GM18526 (cell line): Measurements from ENCODE around the gene LARP1.

Experiments
- POLR2A ChIP-seq: IDR thresholded peaks from 3 replicates; pipeline ENCODE4 v1.6.1; 2011; ENCODE audit not compliant: insufficient read length; ENCODE audit errors: extremely low read depth

Gene LARP1

DNA sequence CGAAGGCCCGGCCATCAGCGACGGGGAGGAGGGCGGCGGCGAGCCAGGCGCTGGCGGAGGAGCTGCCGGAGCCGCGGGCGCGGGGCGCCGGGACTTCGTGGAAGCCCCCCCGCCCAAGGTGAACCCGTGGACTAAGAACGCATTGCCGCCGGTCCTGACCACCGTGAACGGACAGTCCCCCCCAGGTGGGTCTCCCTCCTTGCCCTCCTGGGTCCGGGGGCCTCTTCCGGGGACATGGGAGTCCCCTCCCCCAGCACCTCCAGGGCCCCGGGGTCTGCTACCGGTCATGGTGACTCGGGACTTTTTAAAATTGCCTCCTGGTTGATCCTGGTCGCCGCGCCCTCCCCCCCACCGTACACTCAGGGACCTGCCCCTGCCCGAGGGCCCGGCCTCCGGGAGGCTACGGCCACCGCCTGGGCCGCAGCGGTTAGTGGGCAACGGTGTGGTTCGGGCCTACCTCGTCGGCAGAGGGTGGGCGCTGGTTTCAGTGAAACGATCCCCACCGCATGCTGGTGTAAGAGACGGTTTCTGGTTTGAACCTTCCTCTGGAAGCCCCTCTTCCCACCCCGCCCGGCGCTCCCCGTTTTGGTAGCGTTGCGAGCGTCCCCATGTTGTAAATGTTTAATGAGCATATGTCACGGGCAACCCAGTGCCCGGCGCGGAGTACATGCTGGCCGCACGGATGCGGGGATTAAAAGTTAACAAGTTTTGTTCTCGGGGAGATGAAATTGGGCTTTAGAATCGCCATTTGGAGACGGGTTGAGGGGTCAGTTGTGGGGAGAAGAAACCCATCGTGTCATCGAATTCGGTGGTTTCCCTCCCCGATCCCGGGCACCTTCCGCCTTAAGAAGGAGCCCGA, 1.1 kb downstream of the LARP1 start:
- no peak for TF ChIP-seq POLR2A

DNA sequence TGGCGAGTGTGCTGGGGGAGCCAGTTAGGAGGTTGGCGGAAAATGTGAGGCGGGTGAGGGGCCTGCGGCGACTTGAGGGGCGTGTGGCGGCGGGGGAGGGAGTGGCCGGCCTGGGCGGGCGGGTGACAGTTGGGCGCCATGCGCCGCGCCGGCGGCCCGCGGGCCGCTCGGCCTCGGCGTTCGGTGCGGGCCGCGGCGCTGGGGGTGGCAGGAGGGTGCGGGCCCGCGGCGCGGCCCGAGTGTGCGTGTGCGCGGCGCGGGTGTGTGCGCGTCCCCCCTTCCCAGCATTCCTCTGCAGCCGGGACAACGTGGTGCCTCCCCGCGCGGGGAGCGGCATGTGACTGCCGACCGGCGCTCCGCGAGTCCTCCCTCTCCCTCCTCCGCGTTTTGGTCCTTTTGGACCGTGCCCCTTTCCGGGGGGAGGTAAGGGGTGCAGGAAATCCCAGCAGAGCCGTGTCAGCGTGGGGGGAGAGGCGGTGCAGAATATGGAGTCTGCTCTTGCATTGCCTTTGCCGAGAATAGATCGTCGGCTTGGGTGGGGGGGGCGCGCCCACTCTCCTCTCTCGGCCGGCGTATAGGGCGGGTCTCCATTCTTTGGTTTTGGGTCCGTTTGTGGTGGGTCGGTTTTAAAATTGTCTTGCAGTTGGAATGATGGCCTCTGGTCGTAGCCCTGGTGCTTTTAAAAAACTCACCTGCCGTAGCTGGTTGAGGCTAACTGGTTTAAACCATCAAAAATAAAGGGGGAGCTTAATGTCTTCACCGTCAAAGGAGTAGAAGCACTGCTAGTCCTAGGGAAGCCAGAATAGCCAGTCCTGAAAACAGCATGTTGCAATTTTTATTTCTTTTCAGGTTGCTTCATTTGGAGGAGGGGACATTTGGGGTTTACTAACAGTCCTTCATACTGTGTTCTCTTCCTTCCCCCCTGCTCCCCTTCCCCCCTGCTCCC, 2.0 kb downstream of the LARP1 start:
- peak; percentile 27 for TF ChIP-seq POLR2A

DNA sequence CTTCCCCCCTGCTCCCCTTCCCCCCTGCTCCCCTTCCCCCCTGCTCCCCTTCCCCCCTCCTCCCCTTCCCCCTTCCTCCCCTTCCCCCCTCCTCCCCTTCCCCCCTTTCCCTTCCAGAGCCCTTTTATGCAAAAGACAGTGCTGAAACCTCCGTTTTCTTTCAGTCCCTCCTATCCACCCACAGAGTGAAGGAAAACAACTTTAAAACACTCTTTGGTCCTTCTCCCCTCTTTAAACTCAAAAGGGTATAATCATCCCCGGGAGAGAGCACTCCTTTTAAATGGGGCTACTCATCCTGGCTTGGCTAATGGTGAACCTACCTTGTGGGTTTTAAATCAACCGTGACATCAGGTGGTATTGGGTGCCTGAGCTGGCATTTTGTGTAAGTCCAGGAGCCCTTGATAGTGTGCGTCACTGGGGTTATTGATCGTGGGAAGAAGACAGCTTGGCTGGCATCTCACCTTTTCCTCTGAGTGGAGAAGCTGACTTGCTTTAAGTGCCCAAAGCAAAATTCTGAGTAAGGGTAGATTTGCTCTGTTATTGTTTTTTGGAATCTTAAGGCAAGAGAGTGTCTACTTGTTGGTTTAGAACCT, 2.7 kb downstream of the LARP1 start:
- TF ChIP-seq POLR2A: no peak

DNA sequence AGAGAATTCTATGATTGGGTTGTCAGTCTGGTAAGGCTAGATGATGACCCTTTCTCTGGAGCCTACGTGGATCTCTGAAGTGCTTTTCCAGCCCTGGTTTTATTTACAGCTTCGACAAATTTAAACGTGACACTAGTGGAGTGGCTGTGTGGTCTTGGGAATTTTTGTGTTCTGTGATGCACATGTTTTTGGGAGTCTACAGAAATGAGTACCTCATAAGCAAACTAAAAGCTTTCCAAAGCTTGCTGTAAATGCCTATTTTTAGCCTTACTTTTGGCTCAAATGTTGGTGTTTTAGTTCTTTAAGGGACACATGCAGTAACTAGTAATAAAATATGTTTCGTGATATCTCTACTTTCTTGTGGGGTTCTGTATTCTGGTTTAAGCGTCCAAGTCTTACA, 3.3 kb downstream of the LARP1 start:
- no peak for TF ChIP-seq POLR2A

DNA sequence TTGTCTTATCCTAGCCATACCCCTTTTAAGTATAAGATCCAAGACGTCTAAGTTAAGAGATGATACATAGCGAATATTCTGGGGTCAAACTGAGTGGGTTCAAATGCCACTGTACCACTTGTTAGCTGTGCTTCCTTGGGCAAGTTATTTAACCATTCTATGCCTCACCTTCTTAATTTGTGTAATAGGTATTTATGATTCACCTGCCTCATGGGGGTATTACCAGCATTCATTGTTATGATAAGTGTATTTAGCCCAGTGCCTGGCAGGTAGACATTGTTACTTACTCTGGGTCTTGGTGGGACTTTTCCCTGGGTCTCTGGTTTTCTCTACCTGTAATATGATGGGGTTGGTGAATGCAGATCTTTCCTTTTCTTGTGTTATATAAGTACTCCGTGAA, 3.8 kb downstream of the LARP1 start:
- TF ChIP-seq POLR2A: no peak

DNA sequence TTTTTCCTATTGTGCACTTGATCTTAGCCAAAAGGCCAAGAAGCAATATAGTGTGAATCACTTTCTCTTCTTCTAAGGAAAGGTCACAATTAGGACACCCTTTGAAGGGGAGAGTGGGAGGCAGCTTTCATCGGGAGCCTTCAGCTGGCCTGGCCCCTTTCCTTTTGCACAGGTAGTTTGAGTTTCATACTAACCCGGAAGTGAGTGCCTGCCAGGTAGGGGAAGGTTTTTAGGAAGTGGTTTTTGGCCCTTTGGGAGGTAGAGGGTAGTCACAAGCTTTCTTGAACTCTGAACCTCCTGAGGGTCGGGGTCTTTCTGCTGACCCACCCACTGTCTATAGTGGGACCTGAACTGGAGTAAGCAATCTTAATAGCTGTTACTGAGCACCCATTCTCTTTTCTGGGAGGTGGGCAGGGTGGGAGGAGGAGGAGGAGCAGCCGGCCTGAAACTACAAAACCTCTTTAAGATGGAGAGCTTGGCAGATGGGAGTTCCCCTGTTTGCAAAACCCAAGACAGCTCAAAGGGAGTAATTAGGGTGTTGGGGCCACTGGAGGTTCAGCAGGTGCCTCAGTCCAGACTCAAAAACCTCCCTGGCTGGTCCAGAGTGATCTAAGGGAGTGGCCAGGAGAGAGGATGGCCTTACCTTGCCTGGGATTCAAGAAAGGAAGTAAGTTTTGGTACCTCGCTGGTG, 6.0 kb downstream of the LARP1 start:
- no peak for TF ChIP-seq POLR2A

DNA sequence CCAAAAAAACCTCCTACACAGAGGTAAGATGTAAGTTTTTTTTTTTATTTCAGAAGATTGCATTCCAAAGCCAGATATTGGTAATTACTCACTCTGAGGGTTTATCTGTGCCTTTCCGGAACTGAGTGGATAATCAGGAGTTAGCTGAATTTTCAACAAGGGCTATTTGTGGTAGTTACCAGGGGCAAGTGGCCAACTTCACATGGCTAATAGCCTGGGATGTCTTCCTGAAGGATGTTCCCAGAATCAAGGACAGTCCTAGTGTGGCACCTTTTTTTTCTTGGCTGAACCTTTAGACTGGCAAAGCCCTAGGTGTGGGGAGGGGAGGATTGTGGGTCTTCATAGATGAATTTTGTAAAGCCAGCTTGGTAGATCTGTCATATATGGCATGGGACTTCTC, 7.1 kb downstream of the LARP1 start:
- no peak for TF ChIP-seq POLR2A

DNA sequence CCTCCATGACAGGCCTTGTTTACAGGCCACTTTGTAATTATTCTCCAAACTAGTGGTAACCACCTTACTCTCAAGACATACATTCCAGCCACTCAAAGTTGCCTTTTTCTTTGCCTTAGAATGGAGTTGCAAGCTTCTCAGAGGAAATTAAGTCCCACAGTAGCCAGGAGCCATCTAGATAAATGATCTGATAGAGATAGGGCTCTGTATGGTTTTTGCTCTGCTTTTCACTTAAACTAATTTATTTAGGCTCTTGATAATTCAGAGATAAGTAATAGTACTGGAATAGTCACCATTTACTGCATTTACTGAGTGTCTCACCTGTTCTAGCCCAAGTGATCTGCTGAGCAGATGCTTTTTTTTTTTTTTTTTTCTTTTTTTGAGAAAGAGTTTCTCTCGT, 7.5 kb downstream of the LARP1 start:
- TF ChIP-seq POLR2A: no peak

DNA sequence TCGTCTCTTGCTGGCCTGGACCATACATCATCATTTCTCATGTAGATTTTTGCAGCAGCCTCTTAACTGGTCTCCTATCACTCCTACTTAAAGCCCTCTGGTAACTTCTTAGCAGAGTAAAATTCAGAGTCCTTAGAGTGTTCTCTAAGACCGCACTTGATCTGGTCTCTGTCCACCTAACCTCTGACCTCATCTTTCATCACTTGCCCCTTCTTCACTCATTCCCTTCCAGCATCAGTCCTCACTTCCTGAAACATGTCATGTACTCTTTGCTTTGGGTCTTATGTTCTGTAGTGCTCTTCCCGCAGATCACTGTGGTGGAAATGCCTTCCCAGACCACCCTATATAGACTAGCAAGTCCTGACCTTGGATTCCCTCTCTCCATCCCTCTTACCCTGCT, 9.8 kb downstream of the LARP1 start:
- no peak for TF ChIP-seq POLR2A

DNA sequence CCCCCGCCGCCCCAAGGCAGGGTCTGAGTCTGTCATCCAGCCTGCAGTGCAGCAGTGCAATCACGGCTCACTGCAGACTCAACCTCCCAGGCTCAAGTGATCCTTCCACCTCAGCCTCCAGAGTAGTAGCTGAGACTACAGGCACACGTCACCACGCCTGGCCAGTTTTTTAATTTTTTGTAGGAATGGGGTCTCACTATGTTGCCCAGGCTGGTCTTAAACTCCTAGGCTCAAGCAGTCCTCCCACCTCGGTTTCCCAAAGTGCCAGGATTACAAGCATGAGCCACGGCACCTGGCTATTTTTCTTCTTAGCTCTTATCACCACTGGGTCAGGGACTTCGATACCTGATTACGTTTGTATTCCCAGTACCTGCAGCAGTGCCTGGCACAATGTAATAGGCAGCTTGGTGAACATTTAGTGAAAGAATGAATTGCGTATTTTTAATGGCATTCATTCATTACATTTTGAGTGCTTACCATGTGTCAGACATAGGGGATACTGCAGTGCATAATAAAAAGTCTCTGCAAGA, 10.3 kb downstream of the LARP1 start:
- TF ChIP-seq POLR2A: no peak

DNA sequence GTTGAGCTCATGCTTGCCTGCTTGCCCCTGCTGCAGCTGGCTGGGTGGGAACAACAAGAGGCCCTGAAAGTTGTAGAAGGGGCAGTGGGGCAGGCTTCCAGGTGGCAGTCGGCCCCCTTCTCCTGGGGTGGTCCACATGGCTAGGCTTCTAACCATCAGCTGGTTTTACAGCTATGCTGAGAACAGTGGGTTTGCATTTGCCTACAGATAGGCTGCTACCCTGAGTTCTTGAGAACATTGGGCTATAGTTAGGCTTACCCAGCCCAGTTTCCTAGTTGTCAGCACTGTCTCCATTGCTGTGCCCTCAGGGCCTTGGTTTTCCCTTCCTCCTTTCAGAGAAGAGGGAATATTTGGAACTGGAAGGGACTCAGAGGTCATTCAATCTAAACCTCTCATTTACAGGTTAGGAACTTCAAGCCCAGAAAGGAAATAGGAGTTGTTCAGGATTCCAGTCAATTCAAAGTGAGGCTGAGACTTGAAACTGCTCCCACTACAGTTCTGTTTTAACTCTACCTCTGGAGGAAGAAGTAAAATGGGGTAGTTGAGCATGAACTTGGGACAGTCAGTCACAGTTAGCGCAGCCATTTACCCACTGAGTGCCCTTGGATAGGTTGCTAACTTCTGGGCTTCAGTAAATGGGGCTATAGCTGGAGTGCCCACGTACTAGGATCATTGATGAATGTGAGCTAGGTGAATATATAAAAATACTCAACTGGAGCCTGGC, 11.5 kb downstream of the LARP1 start:
- TF ChIP-seq POLR2A: no peak

DNA sequence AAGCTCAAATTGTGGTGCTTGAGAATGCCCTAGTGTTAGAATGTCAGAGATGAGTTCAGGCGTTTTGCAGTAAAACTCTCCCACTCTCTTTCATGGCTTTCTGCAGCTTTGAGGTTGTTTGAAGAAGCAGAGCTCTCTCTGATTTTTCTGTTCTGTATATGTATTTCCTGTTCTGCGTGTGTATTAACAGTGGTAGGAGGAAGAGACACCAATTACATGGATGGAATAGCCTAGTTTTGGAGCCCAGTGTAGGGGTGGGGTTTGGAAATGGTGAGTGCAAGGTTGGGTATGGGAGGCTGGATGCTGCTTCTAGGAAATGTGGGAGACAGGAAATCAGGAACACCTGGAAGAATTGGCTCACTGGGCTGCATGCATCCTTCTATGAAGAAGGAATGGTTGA, 12.4 kb downstream of the LARP1 start:
- TF ChIP-seq POLR2A: no peak

DNA sequence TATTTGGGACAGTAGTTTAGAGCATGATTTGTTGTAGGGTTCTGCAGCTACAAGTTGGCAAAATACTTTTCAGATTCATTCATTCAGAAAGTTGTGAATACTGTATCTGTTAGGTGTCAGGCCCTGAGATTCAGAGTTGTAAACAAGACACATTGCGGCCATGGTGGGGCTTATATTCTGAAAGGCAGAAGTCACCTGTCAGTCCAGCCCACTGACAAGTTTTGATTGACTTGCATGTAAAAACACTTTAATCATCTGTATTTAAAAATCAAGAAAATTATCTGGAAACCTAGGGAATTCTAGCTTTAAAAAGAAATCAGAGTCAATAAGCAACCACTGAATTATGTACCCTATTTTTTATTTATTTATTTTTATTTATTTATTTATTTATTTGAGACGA, 13.0 kb downstream of the LARP1 start:
- TF ChIP-seq POLR2A: no peak

DNA sequence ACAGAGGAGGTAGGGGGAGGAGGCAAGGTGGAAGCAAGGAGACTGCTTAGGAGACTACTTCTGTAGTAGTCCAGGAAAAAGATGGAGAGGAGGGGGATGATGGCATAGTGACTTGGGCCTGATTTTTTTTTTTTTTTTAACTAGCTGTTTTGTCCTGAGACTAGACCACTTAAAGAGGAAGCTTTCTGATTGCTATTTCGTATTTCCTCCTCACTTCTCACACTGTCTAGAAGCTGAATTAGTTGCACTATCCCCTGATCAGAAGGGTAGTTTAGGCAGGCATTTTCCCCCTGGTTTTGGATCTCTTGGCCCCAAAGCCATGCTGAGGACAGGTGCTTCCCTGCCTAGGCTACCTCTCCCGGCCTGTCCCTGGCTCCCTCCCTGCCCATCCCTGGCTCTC, 14.9 kb downstream of the LARP1 start:
- no peak for TF ChIP-seq POLR2A
